Thoracic aorta (tissue), 2 donors: Measurements from ENCODE around the gene PCDHA9. TPM values are rescaled to one million over a fixed set of nuclear protein-coding genes. Genes with fewer than 3 reads are reported as not detected.

Experiments used
- ATAC-seq: fragments of 150-250 bp; one replicate; pipeline ENCODE4 v1.8.0; 2017; ENCODE audit warnings: low read depth; ENCODE audit not compliant: insufficient number of reproducible peaks, low FRiP score
- DNase-seq: peaks from one replicate; pipeline ENCODE4 v3.0.0-alpha.2; 2020; ENCODE audit warnings: low spot score
- H3K27ac ChIP-seq, 2 donors: fragments of 200-600 bp; sonication (generic); 1 replicate in 1 of 2; 2 replicates in 1 of 2; pipeline ENCODE4 v1.5.1; 2016; ENCODE audit warnings: mild to moderate bottlenecking in 2 of 2, moderate library complexity in 2 of 2
- H3K27me3 ChIP-seq: fragments of 200-600 bp; sonication (generic); replicated peaks from 2 replicates; pipeline ENCODE4 v1.6.0; 2016; ENCODE audit warnings: mild to moderate bottlenecking; ENCODE audit not compliant: insufficient read depth
- H3K36me3 ChIP-seq: fragments of 200-600 bp; sonication (generic); one replicate; pipeline ENCODE4 v1.5.1; 2016
- H3K4me1 ChIP-seq, 2 donors: fragments of 200-600 bp; sonication (generic); 1 replicate in 1 of 2; 2 replicates in 1 of 2; pipeline versions ENCODE4 v1.5.1 to v1.6.0; 2016; ENCODE audit warnings: low read depth in 2 of 2, mild to moderate bottlenecking in 1 of 2; ENCODE audit not compliant: control insufficient read depth in 1 of 2
- H3K4me3 ChIP-seq: fragments of 200-600 bp; sonication (generic); 2 replicates; pipeline ENCODE4 v1.5.1; 2016; ENCODE audit warnings: mild to moderate bottlenecking
- H3K9me3 ChIP-seq: fragments of 200-600 bp; sonication (generic); 2 replicates; pipeline ENCODE4 v1.5.1; 2016
- CTCF ChIP-seq: fragments of 200-600 bp; sonication (generic); IDR thresholded peaks from one replicate; pipeline ENCODE4 v1.5.1; 2019; ENCODE audit warnings: antibody characterized with exemption
- total RNA-seq, 2 donors: library from RNA; depleted of rRNA; stranded (reverse); fragments of >200 nt; gene quantifications; one replicate each; pipeline versions ENCODE4 v1.1.0 to v1.2.3, GENCODE V29; 2016

The PCDHA9 gene
- total RNA-seq, 2 donors from 2014 or later, result 0.35 to 1.1 TPM

DNA sequence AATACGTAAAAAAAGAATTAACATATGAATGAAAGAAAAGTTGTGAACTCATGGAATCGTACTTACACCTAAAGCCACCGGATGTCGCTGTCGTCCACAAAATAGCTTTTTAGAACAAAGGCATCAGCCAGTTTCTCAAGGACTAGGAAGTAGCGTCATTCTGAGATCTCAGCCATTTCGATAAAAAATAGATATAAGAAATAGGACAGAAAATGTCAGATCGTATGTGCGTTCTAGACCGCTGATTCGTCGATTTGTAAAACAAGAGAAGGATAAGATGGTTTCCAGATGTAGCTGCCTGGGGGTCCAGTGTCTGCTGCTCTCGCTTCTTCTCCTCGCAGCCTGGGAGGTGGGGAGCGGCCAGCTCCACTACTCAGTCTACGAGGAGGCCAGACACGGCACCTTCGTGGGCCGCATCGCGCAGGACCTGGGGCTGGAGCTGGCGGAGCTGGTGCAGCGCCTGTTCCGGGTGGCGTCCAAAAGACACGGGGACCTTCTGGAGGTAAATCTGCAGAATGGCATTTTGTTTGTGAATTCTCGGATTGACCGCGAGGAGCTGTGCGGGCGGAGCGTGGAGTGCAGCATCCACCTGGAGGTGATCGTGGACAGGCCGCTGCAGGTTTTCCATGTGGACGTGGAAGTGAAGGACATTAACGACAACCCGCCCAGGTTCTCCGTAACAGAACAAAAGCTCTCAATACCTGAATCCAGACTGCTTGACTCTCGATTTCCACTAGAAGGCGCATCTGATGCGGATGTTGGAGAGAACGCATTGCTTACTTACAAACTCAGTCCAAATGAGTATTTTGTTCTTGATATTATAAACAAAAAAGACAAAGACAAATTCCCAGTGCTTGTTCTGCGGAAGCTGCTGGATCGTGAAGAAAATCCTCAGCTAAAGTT lies 7.8 kb downstream of the PCDHA9 start, which contains the start of gene PCDHA10:
TSS of gene PCDHA10 (plus strand) at position 126 of the 903 bp plus-strand sequence. CDS start at position 278, 152 bp downstream.
- H3K4me3 ChIP-seq, result peak within 1 kb of the TSS; percentile 19
- H3K36me3 ChIP-seq, result no peaks in the 10 kb centered on the region
- no peak within 1 kb of the TSS for H3K27ac ChIP-seq
- DNase-seq (no peak), ATAC-seq (no peak)
- TF ChIP-seq CTCF, result no peak
- no peaks in the 10 kb centered on the region for H3K27me3 ChIP-seq
- H3K4me1 ChIP-seq, result no peaks in the 10 kb centered on the region
- peaks cover 23% of the 10 kb centered on the region for H3K9me3 ChIP-seq

DNA sequence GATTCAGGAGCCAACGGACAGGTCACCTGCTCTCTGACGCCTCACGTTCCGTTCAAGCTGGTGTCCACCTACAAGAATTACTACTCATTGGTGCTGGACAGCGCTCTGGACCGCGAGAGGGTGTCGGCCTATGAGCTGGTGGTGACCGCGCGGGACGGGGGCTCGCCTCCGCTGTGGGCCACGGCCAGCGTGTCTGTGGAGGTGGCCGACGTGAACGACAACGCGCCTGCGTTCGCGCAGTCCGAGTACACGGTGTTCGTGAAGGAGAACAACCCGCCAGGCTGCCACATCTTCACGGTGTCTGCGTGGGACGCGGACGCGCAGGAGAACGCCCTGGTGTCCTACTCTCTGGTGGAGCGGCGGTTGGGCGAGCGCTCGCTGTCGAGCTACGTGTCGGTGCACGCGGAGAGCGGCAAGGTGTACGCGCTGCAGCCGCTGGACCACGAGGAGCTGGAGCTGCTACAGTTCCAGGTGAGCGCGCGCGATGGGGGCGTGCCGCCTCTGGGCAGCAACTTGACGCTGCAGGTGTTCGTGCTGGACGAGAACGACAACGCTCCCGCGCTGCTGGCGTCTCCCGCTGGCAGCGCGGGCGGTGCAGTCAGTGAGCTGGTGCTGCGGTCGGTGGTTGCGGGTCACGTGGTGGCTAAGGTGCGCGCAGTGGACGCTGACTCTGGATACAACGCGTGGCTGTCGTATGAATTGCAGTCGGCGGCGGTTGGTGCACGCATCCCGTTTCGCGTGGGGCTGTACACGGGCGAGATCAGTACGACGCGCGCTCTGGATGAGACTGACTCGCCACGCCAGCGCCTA lies 9.2 kb downstream of the PCDHA9 start:
- H3K27ac ChIP-seq, result no peak overlapping the region
- peaks cover 30% of the 10 kb centered on the region for H3K9me3 ChIP-seq
- no peaks in the 10 kb centered on the region for H3K36me3 ChIP-seq
- H3K4me1 ChIP-seq, result no peaks in the 10 kb centered on the region
- H3K27me3 ChIP-seq, result no peaks in the 10 kb centered on the region
- no peak for TF ChIP-seq CTCF
- DNase-seq (no peak), ATAC-seq (no peak)
- H3K4me3 ChIP-seq, result no peak overlapping the region

DNA sequence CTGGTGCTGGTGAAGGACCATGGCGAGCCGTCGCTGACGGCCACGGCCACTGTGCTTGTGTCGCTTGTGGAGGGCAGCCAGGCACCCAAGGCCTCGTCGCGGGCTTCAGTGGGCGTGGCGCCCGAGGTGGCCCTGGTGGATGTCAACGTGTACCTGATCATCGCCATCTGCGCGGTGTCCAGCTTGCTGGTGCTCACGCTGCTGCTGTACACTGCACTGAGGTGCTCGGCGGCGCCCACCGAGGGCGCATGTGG lies 9.7 kb downstream of the PCDHA9 start:
- DNase-seq, result no peak
- no peak for ATAC-seq
- Histone ChIP-seq H3K27me3 (no peaks in the 10 kb centered on the region), H3K27ac (no peak overlapping the region), H3K36me3 (no peaks in the 10 kb centered on the region), H3K4me3 (no peak overlapping the region), H3K9me3 (peaks cover 30% of the 10 kb centered on the region), H3K4me1 (no peaks in the 10 kb centered on the region)
- TF ChIP-seq CTCF, result no peak

DNA sequence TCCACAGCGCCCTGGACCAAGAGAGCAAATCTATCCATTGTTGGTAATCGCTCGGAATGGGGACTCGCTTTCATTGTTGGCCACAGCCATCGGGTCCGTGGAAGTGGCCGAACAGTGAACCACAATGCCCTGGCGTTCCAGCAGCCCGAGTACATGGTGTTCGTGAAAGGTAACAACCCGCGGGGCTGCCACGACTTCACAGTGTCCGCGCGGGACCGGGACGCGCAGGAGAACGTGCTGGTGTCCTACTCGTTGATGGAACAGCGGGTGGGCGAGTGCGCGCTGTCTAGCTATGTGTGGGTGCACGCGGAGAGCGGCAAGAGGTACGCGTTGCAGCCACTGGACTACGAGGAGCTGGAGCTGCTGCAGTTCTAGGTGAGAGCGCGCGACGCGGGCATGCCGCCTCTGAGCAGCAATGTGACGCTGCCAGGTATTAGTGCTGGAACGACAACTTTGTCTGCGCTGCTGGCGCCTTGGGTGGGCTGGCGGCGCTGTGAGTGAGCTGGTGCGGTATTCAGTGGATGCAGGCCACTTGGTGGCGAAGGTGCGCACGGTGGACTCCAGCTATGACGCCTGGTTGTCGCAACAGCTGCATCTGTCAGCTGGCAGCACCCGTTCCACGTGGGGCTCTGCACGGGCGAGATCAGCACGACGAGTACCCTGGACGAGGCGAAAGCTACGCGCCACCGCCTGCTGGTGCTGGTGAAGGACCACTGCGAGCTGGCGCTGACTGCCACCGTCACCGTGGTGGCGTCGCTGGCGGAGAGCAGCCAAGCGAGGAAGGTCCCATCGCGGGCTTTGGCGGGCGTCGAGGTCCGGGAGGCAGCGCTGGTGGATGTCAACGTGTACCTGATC lies 14.5 kb downstream of the PCDHA9 start:
- peaks cover 23% of the 10 kb centered on the region for H3K9me3 ChIP-seq
- TF ChIP-seq CTCF, result no peak
- H3K4me1 ChIP-seq, result no peaks in the 10 kb centered on the region
- DNase-seq, result no peak
- no peak overlapping the region for H3K27ac ChIP-seq
- no peaks in the 10 kb centered on the region for H3K27me3 ChIP-seq
- no peak for ATAC-seq
- no peak overlapping the region for H3K4me3 ChIP-seq
- H3K36me3 ChIP-seq, result no peaks in the 10 kb centered on the region
